Loucy (cell line): ENCODE results near the gene IL20.

Experiments
- EZH2phosphoT487 ChIP-seq: fragments of 200-600 bp; IDR thresholded peaks from 2 replicates; pipeline ENCODE4 v1.6.1; 2018; ENCODE audit warnings: antibody characterized with exemption, mild to moderate bottlenecking, moderate library complexity, borderline replicate concordance
- TF ChIP-seq, protein P1 (sequence below): fragments of 200-600 bp; sonication (generic); conservative IDR thresholded peaks from 2 replicates; pipeline ENCODE4 v1.5.1; 2014; ENCODE audit warnings: mild to moderate bottlenecking, antibody characterized with exemption, low read length

GRCh38 chr1:206903687-206904086 is 38.3 kb downstream of the IL20 start:
- TF ChIP-seq, protein P1, sequence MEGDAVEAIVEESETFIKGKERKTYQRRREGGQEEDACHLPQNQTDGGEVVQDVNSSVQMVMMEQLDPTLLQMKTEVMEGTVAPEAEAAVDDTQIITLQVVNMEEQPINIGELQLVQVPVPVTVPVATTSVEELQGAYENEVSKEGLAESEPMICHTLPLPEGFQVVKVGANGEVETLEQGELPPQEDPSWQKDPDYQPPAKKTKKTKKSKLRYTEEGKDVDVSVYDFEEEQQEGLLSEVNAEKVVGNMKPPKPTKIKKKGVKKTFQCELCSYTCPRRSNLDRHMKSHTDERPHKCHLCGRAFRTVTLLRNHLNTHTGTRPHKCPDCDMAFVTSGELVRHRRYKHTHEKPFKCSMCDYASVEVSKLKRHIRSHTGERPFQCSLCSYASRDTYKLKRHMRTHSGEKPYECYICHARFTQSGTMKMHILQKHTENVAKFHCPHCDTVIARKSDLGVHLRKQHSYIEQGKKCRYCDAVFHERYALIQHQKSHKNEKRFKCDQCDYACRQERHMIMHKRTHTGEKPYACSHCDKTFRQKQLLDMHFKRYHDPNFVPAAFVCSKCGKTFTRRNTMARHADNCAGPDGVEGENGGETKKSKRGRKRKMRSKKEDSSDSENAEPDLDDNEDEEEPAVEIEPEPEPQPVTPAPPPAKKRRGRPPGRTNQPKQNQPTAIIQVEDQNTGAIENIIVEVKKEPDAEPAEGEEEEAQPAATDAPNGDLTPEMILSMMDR: no peak
- TF ChIP-seq EZH2phosphoT487: no peak
